Measurements from ENCODE around the gene CAMSAP2.
"Not testable (repeated sequence)": the region's sequence is repeated elsewhere in the genome, so short reads cannot be mapped to it uniquely, and the experiment has no call there.

The CAMSAP2 gene

GRCh38 chr1:200744143-200744542 is 5.5 kb downstream of the CAMSAP2 start:
- no peaks in the 10 kb centered on the region for H3K27me3 ChIP-seq (ENCODE audit: insufficient read depth, low read length)
- H3K36me3 ChIP-seq (ENCODE audit: insufficient read depth, low read length), result no peaks in the 10 kb centered on the region
- no peak overlapping the region for H2AFZ ChIP-seq (ENCODE audit: low read length)
- H3K27ac ChIP-seq (ENCODE audit: low read depth, low read length, poor library complexity, severe bottlenecking), result no peak overlapping the region
- H3K79me2 ChIP-seq (ENCODE audit: insufficient read depth, low read length), result no peaks in the 10 kb centered on the region
- H3K4me3 ChIP-seq (ENCODE audit: low read depth, low read length, poor library complexity, severe bottlenecking), result no peak overlapping the region
- peaks cover 8% of the 10 kb centered on the region for H3K4me1 ChIP-seq (ENCODE audit: insufficient read depth, low read length, severe bottlenecking)
- H3F3A ChIP-seq (ENCODE audit: insufficient read depth, low read length), result no peaks in the 10 kb centered on the region
- TF ChIP-seq, protein P1, sequence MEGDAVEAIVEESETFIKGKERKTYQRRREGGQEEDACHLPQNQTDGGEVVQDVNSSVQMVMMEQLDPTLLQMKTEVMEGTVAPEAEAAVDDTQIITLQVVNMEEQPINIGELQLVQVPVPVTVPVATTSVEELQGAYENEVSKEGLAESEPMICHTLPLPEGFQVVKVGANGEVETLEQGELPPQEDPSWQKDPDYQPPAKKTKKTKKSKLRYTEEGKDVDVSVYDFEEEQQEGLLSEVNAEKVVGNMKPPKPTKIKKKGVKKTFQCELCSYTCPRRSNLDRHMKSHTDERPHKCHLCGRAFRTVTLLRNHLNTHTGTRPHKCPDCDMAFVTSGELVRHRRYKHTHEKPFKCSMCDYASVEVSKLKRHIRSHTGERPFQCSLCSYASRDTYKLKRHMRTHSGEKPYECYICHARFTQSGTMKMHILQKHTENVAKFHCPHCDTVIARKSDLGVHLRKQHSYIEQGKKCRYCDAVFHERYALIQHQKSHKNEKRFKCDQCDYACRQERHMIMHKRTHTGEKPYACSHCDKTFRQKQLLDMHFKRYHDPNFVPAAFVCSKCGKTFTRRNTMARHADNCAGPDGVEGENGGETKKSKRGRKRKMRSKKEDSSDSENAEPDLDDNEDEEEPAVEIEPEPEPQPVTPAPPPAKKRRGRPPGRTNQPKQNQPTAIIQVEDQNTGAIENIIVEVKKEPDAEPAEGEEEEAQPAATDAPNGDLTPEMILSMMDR (IDR thresholded peaks at IDR 0.05; ENCODE audit: low read length), result no peak
- no peak for TF ChIP-seq EZH2 (IDR thresholded peaks at IDR 0.05; ENCODE audit: borderline replicate concordance, low read length)
- no peak overlapping the region for H3K4me2 ChIP-seq (ENCODE audit: low read length)
- no peaks in the 10 kb centered on the region for H3K9me3 ChIP-seq (ENCODE audit: low read length)
- H4K20me1 ChIP-seq (ENCODE audit: insufficient read depth, low read length), result no peaks in the 10 kb centered on the region
- H3K9me2 ChIP-seq (ENCODE audit: low read depth, low read length), result no peaks in the 10 kb centered on the region
- H3K9ac ChIP-seq (ENCODE audit: low read length), result no peak overlapping the region

DNA sequence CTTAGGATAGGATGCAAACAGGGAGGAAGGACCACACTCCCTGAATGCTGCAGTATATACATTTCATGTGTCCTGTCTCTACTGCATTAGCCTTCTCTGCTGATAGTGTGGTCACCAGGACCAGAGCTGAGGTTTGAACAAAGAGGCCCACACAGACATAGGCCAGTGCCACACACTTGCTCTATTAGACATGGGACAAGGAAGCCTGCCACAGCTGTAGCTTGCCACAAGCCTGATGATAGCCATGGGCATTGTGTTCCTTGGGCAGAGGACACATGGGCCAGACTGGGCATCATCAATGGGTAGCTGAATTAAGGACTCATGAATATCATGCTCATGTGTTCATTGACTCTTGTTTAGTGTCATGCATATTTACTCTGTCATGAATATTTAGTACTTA is 10.4 kb downstream of the CAMSAP2 start:
- no peaks in the 10 kb centered on the region for H3K27me3 ChIP-seq (ENCODE audit: insufficient read depth, low read length)
- no peak overlapping the region for H3K9ac ChIP-seq (ENCODE audit: low read length)
- H3F3A ChIP-seq (ENCODE audit: insufficient read depth, low read length), result no peaks in the 10 kb centered on the region
- H3K4me3 ChIP-seq (ENCODE audit: low read depth, low read length, poor library complexity, severe bottlenecking), result no peak overlapping the region
- TF ChIP-seq, protein P1 (IDR thresholded peaks at IDR 0.05; ENCODE audit: low read length), result no peak
- TF ChIP-seq EZH2 (IDR thresholded peaks at IDR 0.05; ENCODE audit: borderline replicate concordance, low read length), result no peak
- H3K4me2 ChIP-seq (ENCODE audit: low read length), result no peak overlapping the region
- no peaks in the 10 kb centered on the region for H3K36me3 ChIP-seq (ENCODE audit: insufficient read depth, low read length)
- H3K4me1 ChIP-seq (ENCODE audit: insufficient read depth, low read length, severe bottlenecking), result no peaks in the 10 kb centered on the region
- H3K9me2 ChIP-seq (ENCODE audit: low read depth, low read length), result no peaks in the 10 kb centered on the region
- no peak overlapping the region for H2AFZ ChIP-seq (ENCODE audit: low read length)
- no peaks in the 10 kb centered on the region for H3K9me3 ChIP-seq (ENCODE audit: low read length)
- H4K20me1 ChIP-seq (ENCODE audit: insufficient read depth, low read length), result no peaks in the 10 kb centered on the region
- H3K79me2 ChIP-seq (ENCODE audit: insufficient read depth, low read length), result no peaks in the 10 kb centered on the region
- no peak overlapping the region for H3K27ac ChIP-seq (ENCODE audit: low read depth, low read length, poor library complexity, severe bottlenecking)

DNA sequence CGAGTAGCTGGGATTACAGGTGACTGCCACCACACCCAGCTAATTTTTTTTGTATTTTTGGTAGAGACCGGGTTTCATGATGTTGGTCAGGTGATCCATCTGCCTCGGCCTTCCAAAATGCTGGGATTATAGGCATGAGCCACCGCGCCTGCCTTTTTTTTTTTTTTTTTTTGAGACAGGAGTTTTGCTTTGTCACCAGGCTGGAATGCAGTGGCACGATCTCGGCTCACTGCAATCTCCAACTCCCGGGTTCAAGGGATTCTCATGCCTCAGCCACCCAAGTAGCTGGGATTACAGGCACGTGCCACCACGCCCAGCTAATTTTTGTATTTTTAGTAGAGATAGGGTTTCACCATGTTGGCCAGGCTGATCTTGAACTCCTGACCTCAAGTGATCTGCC is 12.1 kb downstream of the CAMSAP2 start:
- not testable (repeated sequence) for H3K4me2 ChIP-seq (ENCODE audit: low read length); H4K20me1 ChIP-seq (ENCODE audit: insufficient read depth, low read length); H3K79me2 ChIP-seq (ENCODE audit: insufficient read depth, low read length); H3K27me3 ChIP-seq (ENCODE audit: insufficient read depth, low read length); H3K36me3 ChIP-seq (ENCODE audit: insufficient read depth, low read length); H2AFZ ChIP-seq (ENCODE audit: low read length); H3K9me3 ChIP-seq (ENCODE audit: low read length); H3K27ac ChIP-seq (ENCODE audit: low read depth, low read length, poor library complexity, severe bottlenecking); H3K9ac ChIP-seq (ENCODE audit: low read length); H3K4me3 ChIP-seq (ENCODE audit: low read depth, low read length, poor library complexity, severe bottlenecking); H3K9me2 ChIP-seq (ENCODE audit: low read depth, low read length); H3F3A ChIP-seq (ENCODE audit: insufficient read depth, low read length); H3K4me1 ChIP-seq (ENCODE audit: insufficient read depth, low read length, severe bottlenecking)

DNA sequence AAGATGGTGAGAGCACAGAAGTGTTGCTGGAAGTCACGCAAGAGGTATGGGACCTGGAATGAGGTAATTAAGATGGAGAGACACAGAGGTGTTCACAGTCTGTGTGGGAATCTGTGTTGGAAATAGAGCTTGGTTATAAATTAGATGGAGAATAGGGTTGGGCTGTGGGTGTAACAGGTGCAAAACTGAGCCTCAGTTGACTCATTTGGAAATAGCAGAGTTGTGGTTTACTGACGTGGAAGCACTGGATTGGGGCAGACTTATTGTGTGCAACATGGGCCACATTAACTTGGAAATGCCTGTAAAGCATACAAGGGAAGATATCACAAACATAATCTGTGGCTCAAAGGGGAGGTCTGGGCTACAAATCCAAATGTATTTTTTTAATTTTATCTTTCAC is 13.0 kb downstream of the CAMSAP2 start:
- Histone ChIP-seq H3K9me2 (ENCODE audit: low read depth, low read length) (no peaks in the 10 kb centered on the region), H3F3A (ENCODE audit: insufficient read depth, low read length) (no peaks in the 10 kb centered on the region), H3K36me3 (ENCODE audit: insufficient read depth, low read length) (no peaks in the 10 kb centered on the region), H3K9ac (ENCODE audit: low read length) (no peak overlapping the region), H3K4me1 (ENCODE audit: insufficient read depth, low read length, severe bottlenecking) (no peaks in the 10 kb centered on the region), H3K27me3 (ENCODE audit: insufficient read depth, low read length) (no peaks in the 10 kb centered on the region), H3K9me3 (ENCODE audit: low read length) (no peaks in the 10 kb centered on the region), H2AFZ (ENCODE audit: low read length) (no peak overlapping the region), H3K79me2 (ENCODE audit: insufficient read depth, low read length) (no peaks in the 10 kb centered on the region), H3K27ac (ENCODE audit: low read depth, low read length, poor library complexity, severe bottlenecking) (no peak overlapping the region), H3K4me2 (ENCODE audit: low read length) (no peak overlapping the region), H3K4me3 (ENCODE audit: low read depth, low read length, poor library complexity, severe bottlenecking) (no peak overlapping the region), H4K20me1 (ENCODE audit: insufficient read depth, low read length) (no peaks in the 10 kb centered on the region)
- TF ChIP-seq, protein P1 (IDR thresholded peaks at IDR 0.05; ENCODE audit: low read length), result no peak
- TF ChIP-seq EZH2 (IDR thresholded peaks at IDR 0.05; ENCODE audit: borderline replicate concordance, low read length), result no peak
